GM12878 (cell line): ENCODE results near the gene NPAS1. TPM values are rescaled to one million over a fixed set of nuclear protein-coding genes. Genes with fewer than 3 reads are reported as not detected.

ENCODE experiments used
- ATAC-seq: fragments of 200-7000 bp; cut with Tn5 transposase; 3 replicates; pipeline ENCODE4 v1.9.1; 2020; ENCODE audit warnings: mild to moderate bottlenecking, moderate library complexity
- BruUV-seq: library from RNA; stranded (reverse); fragments of 400-500 nt; replicated peaks from 2 replicates; lab custom pipeline; 2021; lab: Mats Ljungman, UMichigan
- CTCF ChIA-PET: fragments of 300-600 bp; sonication (Branson Sonifier 250); formaldehyde crosslinking; extraction: SDS; loops from one replicate; lab custom pipeline; 2021; ENCODE audit warnings: inconsistent platforms; lab: Yijun Ruan, JAX
- POLR2A ChIA-PET: fragments of 350-600 bp; formaldehyde crosslinking; extraction: SDS; loops from one replicate; lab custom pipeline; 2021; ENCODE audit warnings: inconsistent platforms; lab: Charles Lee
- RAD21 ChIA-PET: fragments of 300-600 bp; sonication (Branson Sonifier 250); formaldehyde crosslinking; loops from one replicate; lab custom pipeline; 2023; ENCODE audit warnings: antibody characterized with exemption; ENCODE audit not compliant: unreplicated experiment; lab: Charles Lee
- SMC1A ChIA-PET: fragments of 300-600 bp; sonication (Branson Sonifier 250); formaldehyde crosslinking; loops from one replicate; lab custom pipeline; 2023; ENCODE audit not compliant: unreplicated experiment, uncharacterized antibody; lab: Charles Lee
- DNase-seq: peaks from one replicate; pipeline ENCODE4 v3.0.0-alpha.2; 2011; ENCODE audit warnings: low read depth, low spot score
- FAIRE-seq: peaks from 3 replicates; lab custom pipeline; 2011; peaks lifted over from hg19 to GRCh38; lab: Jason Lieb, UNC
- H2AFZ ChIP-seq: 2 replicates; pipeline ENCODE4 v1.6.0; 2011; ENCODE audit warnings: low read depth, low read length, control low read depth; ENCODE audit not compliant: control insufficient read depth
- H3K27ac ChIP-seq: 2 replicates; pipeline ENCODE4 v1.5.1; 2011; ENCODE audit warnings: control low read depth; ENCODE audit not compliant: control insufficient read depth, insufficient read depth
- H3K27me3 ChIP-seq, 2 experiments: replicated peaks in 1 of 2; 2 replicates each; pipeline versions ENCODE4 v1.6.0 to v1.6.1; 2011; ENCODE audit warnings: low read length in 1 of 2; ENCODE audit not compliant: control insufficient read depth in 2 of 2, insufficient read depth in 2 of 2
- H3K36me3 ChIP-seq, 2 experiments: 2 replicates each; pipeline ENCODE4 v1.5.1; 2011; ENCODE audit warnings: low read length in 1 of 2; ENCODE audit not compliant: control insufficient read depth in 2 of 2, insufficient read depth in 2 of 2
- H3K4me1 ChIP-seq: 2 replicates; pipeline ENCODE4 v1.6.1; 2011; ENCODE audit warnings: mild to moderate bottlenecking, low read length, moderate library complexity, mixed read lengths; ENCODE audit not compliant: control insufficient read depth, insufficient read depth
- H3K4me2 ChIP-seq: 2 replicates; pipeline ENCODE4 v1.6.0; 2011; ENCODE audit warnings: control low read depth; ENCODE audit not compliant: control insufficient read depth, insufficient read depth
- H3K4me3 ChIP-seq: fragments of 200-600 bp; sonication (generic); 2 replicates; pipeline ENCODE4 v1.5.1; 2016
- H3K79me2 ChIP-seq: 2 replicates; pipeline ENCODE4 v1.6.0; 2011; ENCODE audit warnings: low read length; ENCODE audit not compliant: control insufficient read depth, insufficient read depth
- H3K9ac ChIP-seq: 2 replicates; pipeline ENCODE4 v1.8.0; 2011; ENCODE audit warnings: low read length, control low read depth, mixed read lengths; ENCODE audit not compliant: control insufficient read depth, insufficient read depth
- H3K9me3 ChIP-seq: replicated peaks from 3 replicates; pipeline ENCODE4 v1.5.1; 2011; ENCODE audit warnings: mild to moderate bottlenecking, low read length; ENCODE audit not compliant: control insufficient read depth, insufficient read depth
- H4K20me1 ChIP-seq: 2 replicates; pipeline ENCODE4 v1.6.0; 2011; ENCODE audit not compliant: control insufficient read depth, insufficient read depth
- ATF7 ChIP-seq: fragments of 450-650 bp; IDR thresholded peaks from 2 replicates; pipeline ENCODE4 v1.6.1; 2016; ENCODE audit warnings: low read depth, mild to moderate bottlenecking
- ELK1 ChIP-seq: IDR thresholded peaks from 2 replicates; pipeline ENCODE4 v1.6.1; 2012; ENCODE audit warnings: low read depth, low read length, improper control_type of control experiment
- EP300 ChIP-seq, 2 experiments: fragments of 150-350 bp in 1 of 2; IDR thresholded peaks; 2 replicates each; pipeline ENCODE4 v1.6.1; 2011 to 2012; ENCODE audit warnings: low read depth in 2 of 2, low read length in 2 of 2, borderline replicate concordance in 1 of 2, improper control_type of control experiment in 1 of 2, inconsistent platforms in 1 of 2; ENCODE audit not compliant: control insufficient read depth in 1 of 2
- ESRRA ChIP-seq: IDR thresholded peaks from 2 replicates; pipeline ENCODE4 v1.6.1; 2012; ENCODE audit warnings: mild to moderate bottlenecking, low read length, improper control_type of control experiment
- ETV6 ChIP-seq, 2 experiments: fragments of 450-650 bp in 1 of 2; IDR thresholded peaks in 1 of 2; conservative IDR thresholded peaks in 1 of 2; 2 replicates each; pipeline ENCODE4 v1.6.1; 2014; ENCODE audit warnings: antibody characterized with exemption in 1 of 2, borderline replicate concordance in 1 of 2, low read depth in 1 of 2, mild to moderate bottlenecking in 1 of 2, moderate library complexity in 1 of 2
- GATAD2B ChIP-seq: fragments of 450-650 bp; conservative IDR thresholded peaks from 2 replicates; pipeline ENCODE4 v1.6.1; 2017; ENCODE audit warnings: low read depth, mild to moderate bottlenecking, moderate library complexity
- HDGF ChIP-seq: fragments of 450-650 bp; IDR thresholded peaks from 2 replicates; pipeline ENCODE4 v1.6.1; 2016; ENCODE audit warnings: antibody characterized with exemption
- JUND ChIP-seq: IDR thresholded peaks from 2 replicates; pipeline ENCODE4 v1.6.1; 2012; ENCODE audit warnings: low read depth, mild to moderate bottlenecking, low read length, improper control_type of control experiment, moderate library complexity
- PBX3 ChIP-seq: IDR thresholded peaks from 2 replicates; pipeline ENCODE4 v1.6.1; 2011; ENCODE audit warnings: mild to moderate bottlenecking, low read depth, low read length, moderate library complexity; ENCODE audit not compliant: insufficient replicate concordance
- RUNX3 ChIP-seq: IDR thresholded peaks from 2 replicates; pipeline ENCODE4 v1.6.1; 2012; ENCODE audit warnings: low read length, inconsistent platforms
- ZNF207 ChIP-seq: fragments of 450-650 bp; IDR thresholded peaks from 2 replicates; pipeline ENCODE4 v1.6.1; 2014; ENCODE audit warnings: antibody characterized with exemption, mild to moderate bottlenecking, borderline replicate concordance
- WGBS: methylation state at CpG from one replicate; pipeline ENCODE4 v1.1.6; 2016; ENCODE audit warnings: low lambda C conversion rate; ENCODE audit not compliant: insufficient replicate concordance, insufficient coverage; ENCODE audit errors: missing lambda C conversion rate; 5-methylcytosine and 5-hydroxymethylcytosine counted together
- in situ Hi-C: fragments of 300-500 bp; cut with MboI; formaldehyde crosslinking; loops from 9 replicates; pipeline ENCODE4 v1.14.3; 2018; ENCODE audit warnings: mixed read lengths
- intact Hi-C: fragments of 100-400 bp; cut with micrococcal nuclease; formaldehyde crosslinking; loops from one replicate; pipeline ENCODE4 v1.14.2; 2022; ENCODE audit not compliant: unreplicated experiment
- polyA plus RNA-seq, 11 experiments: library from polyadenylated mRNA; depleted of rRNA in 4 of 11; unstranded in 6 of 11; stranded (reverse) in 5 of 11; fragments of >200 nt; fragmentation: Nextera tagmentation in 4 of 11; fragmentation: Illumina TruSeq in 1 of 11; extraction: Ambion mirVana in 4 of 11; extraction: Trizol in 1 of 11; gene quantifications; 1 replicate in 1 of 11; 2 replicates in 10 of 11; pipeline versions ENCODE4 v1.2.1 to v1.2.3, GENCODE V29; 2011 to 2016; ENCODE audit warnings: inconsistent platforms in 2 of 11, missing spikeins in 2 of 11, low read depth in 1 of 11
- total RNA-seq, 4 experiments: library from RNA; depleted of rRNA in 3 of 4; stranded (reverse); fragments of >200 nt in 3 of 4; fragmentation: Illumina TruSeq in 1 of 4; extraction: Trizol in 1 of 4; gene quantifications; 2 replicates each; pipeline versions ENCODE4 v1.2.1 to v1.2.3, GENCODE V29; 2013 to 2021

Gene NPAS1
- total and polyA plus RNA-seq, 10 of the 15 experiments (the other 5 are each of a cell fraction or from before 2014, with no cell fraction given), result 0.14 to 0.72 (median 0.28) TPM; not detected in 3

GRCh38 chr19:47072323-47072722 lies 52.7 kb downstream of the NPAS1 start:
- FAIRE-seq, result no peak
- in situ Hi-C loops, result no loop called here
- Histone ChIP-seq H4K20me1 (peaks cover 4% of the 10 kb centered on the region), H3K27ac (no peak overlapping the region)
- no peak for TF ChIP-seq ESRRA
- no peak for TF ChIP-seq ZNF207
- TF ChIP-seq GATAD2B, result no peak
- TF ChIP-seq ETV6 (conservative IDR thresholded peaks at IDR 0.05 in 1 of 2, IDR thresholded peaks at IDR 0.05 in 1 of 2; ENCODE audit: borderline replicate concordance in 1 of 2, low read depth in 1 of 2), result no peak
- no peak for TF ChIP-seq JUND
- TF ChIP-seq EP300 (IDR thresholded peaks at IDR 0.05; ENCODE audit: borderline replicate concordance in 1 of 2, control insufficient read depth in 1 of 2, low read depth in 2 of 2, low read length in 2 of 2), result no peak
- no peak for TF ChIP-seq ELK1
- no peak for TF ChIP-seq RUNX3
- no peak for TF ChIP-seq ATF7
- TF ChIP-seq PBX3, result no peak
- TF ChIP-seq HDGF, result no peak
- TF ChIP-seq, all 136 proteins: peak for 0
- Histone ChIP-seq H3K9me3 (no peaks in the 10 kb centered on the region), H3K9ac (no peak overlapping the region), H3K27me3 (no peaks in the 10 kb centered on the region), H3K4me1 (no peaks in the 10 kb centered on the region), H3K4me3 (no peak overlapping the region), H3K4me2 (no peak overlapping the region), H3K36me3 (peaks cover 34 to 60% of the 10 kb centered on the region in 2 experiments), H2AFZ (no peak overlapping the region), H3K79me2 (no peaks in the 10 kb centered on the region)
- 99% methylated on average over 10 of the region's 17 CpGs for WGBS
- ATAC-seq, result no peak
- DNase-seq, result no peak
- ChIA-PET RAD21 (no interaction called here), SMC1A (no interaction called here), CTCF (no interaction called here), POLR2A (no interaction called here)
- intact Hi-C loops, result no loop called here
- no TSS peak for BruUV-seq
